OCI-LY3 (cell line): ENCODE results near the gene BMAL2.

Experiments used
- H2AFZ ChIP-seq: fragments of 200-600, 300-600 bp; shearing (Covaris generic); 2 replicates; pipeline ENCODE4 v1.6.0; 2014; ENCODE audit warnings: antibody characterized with exemption, low read depth, low read length
- H3K27ac ChIP-seq: fragments of 200-600, 300-600 bp; sonication (generic); 2 replicates; pipeline ENCODE4 v1.5.1; 2014; ENCODE audit warnings: mild to moderate bottlenecking, low read length, moderate library complexity, mixed read lengths
- H3K27me3 ChIP-seq: fragments of 200-600, 300-600 bp; sonication (generic); 2 replicates; pipeline ENCODE4 v1.6.1; 2014; ENCODE audit warnings: low read depth, low read length, mixed read lengths
- H3K36me3 ChIP-seq: fragments of 200-600, 300-600 bp; sonication (generic); replicated peaks from 2 replicates; pipeline ENCODE3; 2014; ENCODE audit warnings: low read depth, low read length, mixed read lengths
- H3K4me1 ChIP-seq: fragments of 300-600, 200-600 bp; sonication (generic); 2 replicates; pipeline ENCODE4 v1.6.1; 2014; ENCODE audit warnings: low read length, mixed read lengths
- H3K4me2 ChIP-seq: fragments of 200-600, 300-600 bp; sonication (generic); 2 replicates; pipeline ENCODE4 v1.6.1; 2014; ENCODE audit warnings: low read length, mixed read lengths
- H3K4me3 ChIP-seq: fragments of 300-600, 200-600 bp; sonication (generic); 2 replicates; pipeline ENCODE4 v1.5.1; 2014; ENCODE audit warnings: antibody characterized with exemption, mild to moderate bottlenecking, low read length, moderate library complexity
- H3K79me2 ChIP-seq: fragments of 300-600, 200-600 bp; shearing (Covaris generic); 2 replicates; pipeline ENCODE4 v1.6.1; 2014; ENCODE audit warnings: mild to moderate bottlenecking, low read length, mixed read lengths
- H3K9ac ChIP-seq: fragments of 300-600, 200-600 bp; shearing (Covaris generic); 2 replicates; pipeline ENCODE4 v1.6.0; 2014; ENCODE audit warnings: mild to moderate bottlenecking, low read length, moderate library complexity
- H3K9me3 ChIP-seq: fragments of 200-600, 300-600 bp; shearing (Covaris generic); 2 replicates; pipeline ENCODE4 v1.6.1; 2014; ENCODE audit warnings: low read length, mixed read lengths; ENCODE audit not compliant: insufficient read depth
- H4K20me1 ChIP-seq: fragments of 200-600, 300-600 bp; sonication (generic); 2 replicates; pipeline ENCODE4 v1.6.1; 2016; ENCODE audit warnings: low read length, mixed read lengths; ENCODE audit not compliant: insufficient read depth
- EZH2phosphoT487 ChIP-seq: fragments of 200-600 bp; shearing (Covaris generic); IDR thresholded peaks from 2 replicates; pipeline ENCODE4 v1.6.1; 2018; ENCODE audit warnings: antibody characterized with exemption, mixed run types, low read depth
- TF ChIP-seq, protein P1 (sequence below): fragments of 200-600, 300-600 bp; sonication (generic); IDR thresholded peaks from 2 replicates; pipeline ENCODE4 v1.5.1; 2014; ENCODE audit warnings: antibody characterized with exemption, low read length, low read depth

BMAL2 gene

GRCh38 chr12:27361372-27361771 is 28.7 kb downstream of the BMAL2 start:
- Histone ChIP-seq H3K9ac (no peak overlapping the region), H4K20me1 (no peaks in the 10 kb centered on the region), H2AFZ (no peak overlapping the region), H3K36me3 (no peaks in the 10 kb centered on the region), H3K4me3 (no peak overlapping the region), H3K27ac (no peak overlapping the region), H3K79me2 (no peaks in the 10 kb centered on the region), H3K4me2 (no peak overlapping the region), H3K27me3 (no peaks in the 10 kb centered on the region), H3K4me1 (no peaks in the 10 kb centered on the region), H3K9me3 (no peaks in the 10 kb centered on the region)
- no peak for TF ChIP-seq EZH2phosphoT487
- TF ChIP-seq, protein P1, sequence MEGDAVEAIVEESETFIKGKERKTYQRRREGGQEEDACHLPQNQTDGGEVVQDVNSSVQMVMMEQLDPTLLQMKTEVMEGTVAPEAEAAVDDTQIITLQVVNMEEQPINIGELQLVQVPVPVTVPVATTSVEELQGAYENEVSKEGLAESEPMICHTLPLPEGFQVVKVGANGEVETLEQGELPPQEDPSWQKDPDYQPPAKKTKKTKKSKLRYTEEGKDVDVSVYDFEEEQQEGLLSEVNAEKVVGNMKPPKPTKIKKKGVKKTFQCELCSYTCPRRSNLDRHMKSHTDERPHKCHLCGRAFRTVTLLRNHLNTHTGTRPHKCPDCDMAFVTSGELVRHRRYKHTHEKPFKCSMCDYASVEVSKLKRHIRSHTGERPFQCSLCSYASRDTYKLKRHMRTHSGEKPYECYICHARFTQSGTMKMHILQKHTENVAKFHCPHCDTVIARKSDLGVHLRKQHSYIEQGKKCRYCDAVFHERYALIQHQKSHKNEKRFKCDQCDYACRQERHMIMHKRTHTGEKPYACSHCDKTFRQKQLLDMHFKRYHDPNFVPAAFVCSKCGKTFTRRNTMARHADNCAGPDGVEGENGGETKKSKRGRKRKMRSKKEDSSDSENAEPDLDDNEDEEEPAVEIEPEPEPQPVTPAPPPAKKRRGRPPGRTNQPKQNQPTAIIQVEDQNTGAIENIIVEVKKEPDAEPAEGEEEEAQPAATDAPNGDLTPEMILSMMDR: no peak

DNA sequence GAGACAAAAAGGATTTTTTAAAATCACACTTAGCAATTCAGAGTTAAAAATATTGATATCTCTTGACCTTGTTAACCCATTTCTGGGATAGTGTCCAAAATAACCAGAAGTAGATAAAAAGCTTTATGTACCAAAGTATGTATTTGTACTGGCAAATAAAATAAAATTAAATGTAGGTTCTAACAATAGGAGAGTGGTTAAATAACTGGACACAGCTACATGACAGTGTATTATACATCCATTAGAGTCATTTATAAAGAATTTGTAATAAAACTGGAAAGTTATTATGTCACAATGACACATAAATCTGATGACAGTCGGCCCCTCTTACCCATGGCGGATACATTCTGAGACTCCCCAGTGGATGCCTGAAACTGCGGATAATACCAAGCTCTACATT is 34.0 kb downstream of the BMAL2 start:
- no peaks in the 10 kb centered on the region for H4K20me1 ChIP-seq
- peaks cover 6% of the 10 kb centered on the region for H3K36me3 ChIP-seq
- H3K9me3 ChIP-seq: no peaks in the 10 kb centered on the region
- no peak overlapping the region for H3K4me2 ChIP-seq
- no peaks in the 10 kb centered on the region for H3K4me1 ChIP-seq
- TF ChIP-seq EZH2phosphoT487: no peak
- TF ChIP-seq, protein P1: no peak
- H3K27ac ChIP-seq: no peak overlapping the region
- no peaks in the 10 kb centered on the region for H3K27me3 ChIP-seq
- H3K9ac ChIP-seq: no peak overlapping the region
- H3K4me3 ChIP-seq: no peak overlapping the region
- H2AFZ ChIP-seq: no peak overlapping the region
- no peaks in the 10 kb centered on the region for H3K79me2 ChIP-seq

GRCh38 chr12:27367078-27367477 is 34.4 kb downstream of the BMAL2 start:
- no peak overlapping the region for H3K4me3 ChIP-seq

DNA sequence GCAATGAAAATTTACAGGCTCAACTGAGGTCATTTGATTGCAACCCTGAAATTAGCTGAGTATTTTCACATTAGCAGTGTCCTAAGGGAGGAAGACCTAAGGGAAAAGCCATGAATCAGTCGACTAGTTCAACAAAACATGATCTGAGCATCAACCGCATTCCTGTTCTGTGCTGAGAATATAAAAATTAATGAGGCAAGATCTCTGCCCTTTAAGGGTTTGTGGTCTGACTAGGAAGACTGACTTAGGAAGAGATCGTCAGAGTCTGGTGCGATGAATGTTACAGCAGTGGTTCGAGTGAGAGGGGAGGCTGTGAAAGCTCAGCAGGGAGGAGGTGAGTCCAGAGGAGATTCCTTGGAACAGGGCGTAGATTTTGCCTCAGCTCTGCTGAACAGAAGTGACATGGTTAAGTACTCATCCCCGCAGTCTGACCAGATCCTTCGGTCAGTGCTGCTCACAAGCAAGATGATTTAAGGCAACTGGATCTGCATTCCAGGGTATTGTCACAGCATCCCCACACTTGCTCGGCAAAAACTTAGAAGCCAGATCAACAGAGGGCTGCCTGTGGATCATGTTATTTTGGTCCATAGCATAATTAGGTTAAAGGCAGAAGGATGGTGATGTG is 49.6 kb downstream of the BMAL2 start:
- no peak overlapping the region for H3K9ac ChIP-seq
- H3K79me2 ChIP-seq: no peaks in the 10 kb centered on the region
- no peak overlapping the region for H2AFZ ChIP-seq
- H3K27me3 ChIP-seq: no peaks in the 10 kb centered on the region
- H3K4me1 ChIP-seq: peaks cover 3% of the 10 kb centered on the region
- no peak overlapping the region for H3K4me2 ChIP-seq
- H3K27ac ChIP-seq: no peak overlapping the region
- no peak for TF ChIP-seq EZH2phosphoT487
- TF ChIP-seq, protein P1: no peak
- H3K4me3 ChIP-seq: no peak overlapping the region
- no peaks in the 10 kb centered on the region for H3K9me3 ChIP-seq
- H4K20me1 ChIP-seq: no peaks in the 10 kb centered on the region
- peaks cover 9% of the 10 kb centered on the region for H3K36me3 ChIP-seq

More at GRCh38 chr12:27367078-27367477, 34.4 kb downstream of the BMAL2 start:
- no peaks in the 10 kb centered on the region for H3K27me3 ChIP-seq
- no peak overlapping the region for H3K27ac ChIP-seq
- TF ChIP-seq EZH2phosphoT487: no peak
- TF ChIP-seq, protein P1: no peak
- no peaks in the 10 kb centered on the region for H3K4me1 ChIP-seq
- no peaks in the 10 kb centered on the region for H4K20me1 ChIP-seq
- H3K9ac ChIP-seq: no peak overlapping the region
- no peaks in the 10 kb centered on the region for H3K79me2 ChIP-seq
- H2AFZ ChIP-seq: no peak overlapping the region
- peaks cover 8% of the 10 kb centered on the region for H3K36me3 ChIP-seq
- no peaks in the 10 kb centered on the region for H3K9me3 ChIP-seq
- no peak overlapping the region for H3K4me2 ChIP-seq
